Left hindlimb (tissue), 1 donor: ENCODE data around the gene BUB3.
A peak's percentile ranks its signal among the peaks of the same experiment; 100 is the strongest.
"Not testable (repeated sequence)": the region's sequence is repeated elsewhere in the genome, so short reads cannot be mapped to it uniquely, and the experiment has no call there.

Experiments used
- DNase-seq: peaks from one replicate; pipeline ENCODE4 v3.0.0-alpha.2; 2018

BUB3 gene

DNA sequence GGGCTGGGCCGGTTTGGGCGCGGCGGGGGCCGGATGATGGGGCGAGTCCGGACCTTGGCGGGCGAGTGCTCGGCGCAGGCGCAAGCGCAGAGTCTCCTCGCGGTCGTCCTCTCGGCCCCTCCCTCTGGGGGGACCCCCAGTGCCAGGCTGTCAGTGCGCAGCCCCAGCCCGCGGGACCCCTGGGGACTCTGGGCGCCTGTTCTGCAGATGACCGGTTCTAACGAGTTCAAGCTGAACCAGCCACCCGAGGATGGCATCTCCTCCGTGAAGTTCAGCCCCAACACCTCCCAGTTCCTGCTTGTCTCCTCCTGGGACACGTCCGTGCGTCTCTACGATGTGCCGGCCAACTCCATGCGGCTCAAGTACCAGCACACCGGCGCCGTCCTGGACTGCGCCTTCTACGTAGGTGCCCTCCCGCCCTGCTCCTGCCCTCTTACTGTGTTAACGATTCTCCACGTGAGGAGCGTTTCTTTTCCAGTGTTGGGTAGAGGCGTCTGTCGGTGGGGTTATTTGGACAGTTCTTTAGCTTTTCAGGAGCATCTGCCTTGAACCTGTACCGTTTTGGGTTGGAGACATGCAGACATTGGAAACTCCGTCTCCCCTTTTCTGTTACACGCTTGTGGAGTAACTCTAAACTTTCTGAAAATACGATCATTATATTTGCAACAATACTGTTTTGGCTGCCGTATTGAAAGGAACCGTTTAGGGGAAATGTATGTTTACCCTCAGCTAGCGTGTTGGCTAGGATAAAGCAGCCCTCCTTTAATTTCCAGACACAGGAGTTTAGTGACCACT, 706 bp downstream of the BUB3 start:
- DNase-seq, result peak; percentile 68

DNA sequence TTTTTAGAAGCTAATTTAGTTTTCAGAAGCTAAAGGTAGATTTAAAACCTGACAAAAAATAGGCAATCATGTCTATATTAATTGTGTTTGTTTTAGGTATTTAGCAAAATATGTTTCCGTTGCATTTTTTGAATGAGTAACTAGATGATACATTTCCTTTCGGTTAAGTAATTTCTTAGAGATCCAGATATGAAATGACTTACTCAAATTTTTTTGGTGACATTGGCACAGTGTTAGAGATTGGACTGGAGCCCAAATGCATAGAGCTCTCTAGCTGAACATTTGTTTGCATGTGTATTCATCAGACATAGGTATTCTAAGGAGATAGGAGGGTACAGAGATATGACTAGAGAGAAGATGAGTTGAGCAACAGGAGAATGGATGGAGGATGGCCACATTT, 1.9 kb downstream of the BUB3 start:
- no peak for DNase-seq

DNA sequence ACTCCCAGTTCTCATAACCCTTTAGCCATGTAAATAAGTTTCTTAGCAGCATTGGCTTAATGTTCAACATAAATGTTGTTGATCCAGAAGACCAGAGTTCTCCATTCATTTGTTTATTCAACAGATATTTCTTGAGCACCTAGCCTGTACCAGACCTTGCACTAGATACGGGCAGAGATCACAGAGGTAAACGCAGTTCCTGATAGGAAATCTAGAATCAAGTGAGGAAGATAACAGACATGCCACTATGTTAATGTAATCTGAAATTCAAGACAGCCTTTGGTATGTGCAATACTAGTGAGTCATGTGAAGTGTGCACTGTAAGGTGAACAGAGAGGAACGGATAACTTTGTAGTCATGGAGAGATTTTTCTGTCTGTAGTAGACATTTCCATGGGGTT, 3.0 kb downstream of the BUB3 start:
- no peak for DNase-seq

DNA sequence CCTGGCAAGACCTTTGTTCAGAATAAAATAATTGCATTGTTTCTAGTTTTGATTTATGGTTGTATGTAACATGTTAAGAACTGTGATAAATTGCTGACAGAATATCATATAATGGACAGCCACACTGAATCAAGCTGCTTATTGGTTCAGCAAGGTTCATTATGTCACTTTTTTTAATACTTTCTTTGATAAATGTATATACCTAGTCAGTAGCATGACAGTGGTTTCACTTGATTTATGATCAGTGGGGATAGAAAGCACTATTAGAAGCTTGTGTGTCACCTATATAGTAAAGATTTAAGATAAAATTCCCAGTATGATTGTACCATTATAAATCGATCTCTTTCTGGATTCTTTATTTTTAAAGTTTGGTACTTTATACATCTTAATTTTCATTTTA, 4.5 kb downstream of the BUB3 start:
- DNase-seq, result no peak

DNA sequence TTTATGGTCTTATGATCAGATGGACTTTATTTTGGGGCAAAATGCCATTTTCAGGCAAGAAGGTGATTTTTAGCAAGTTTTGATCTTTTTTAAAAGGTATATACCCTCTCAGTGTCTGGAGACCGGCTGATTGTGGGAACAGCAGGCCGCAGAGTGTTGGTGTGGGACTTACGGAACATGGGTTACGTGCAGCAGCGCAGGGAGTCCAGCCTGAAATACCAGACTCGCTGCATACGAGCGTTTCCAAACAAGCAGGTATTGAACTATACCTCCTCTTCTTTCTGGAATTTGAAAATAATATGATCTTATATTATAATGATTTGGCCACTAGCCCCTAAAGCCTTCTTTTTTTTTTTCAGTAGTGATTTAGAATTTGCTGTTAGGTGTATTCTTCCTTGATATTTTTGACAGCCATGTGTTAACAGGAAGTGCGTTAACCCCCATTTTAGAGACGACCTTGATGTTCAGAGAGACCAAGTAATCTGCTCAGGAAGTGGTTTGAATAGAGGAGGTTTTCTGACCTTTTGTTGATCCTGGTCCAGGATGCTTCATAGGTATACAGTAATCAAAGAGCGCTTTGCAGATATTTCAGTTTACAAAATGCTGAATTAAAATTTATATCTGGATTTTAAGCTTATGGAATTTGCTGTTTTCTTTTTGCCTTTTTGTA, 6.2 kb downstream of the BUB3 start:
- no peak for DNase-seq

DNA sequence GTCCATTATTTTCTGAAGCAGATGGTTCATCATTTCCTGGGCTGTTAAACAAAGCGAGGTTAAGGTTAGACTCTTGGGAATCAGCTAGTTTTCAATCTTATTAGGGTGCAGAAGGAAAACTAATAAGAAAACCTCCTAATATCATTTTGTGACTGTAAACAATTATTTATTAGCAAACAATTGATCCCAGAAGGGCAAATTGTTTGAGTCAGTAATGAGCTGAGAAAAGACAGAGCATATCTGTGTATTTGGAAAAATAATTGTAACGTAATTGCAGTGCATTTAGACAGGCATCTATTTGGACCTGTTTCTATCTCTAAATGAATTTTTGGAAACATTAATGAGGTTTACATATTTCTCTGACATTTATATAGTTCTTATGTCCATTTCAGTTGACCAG, 10.1 kb downstream of the BUB3 start:
- DNase-seq, result no peak

DNA sequence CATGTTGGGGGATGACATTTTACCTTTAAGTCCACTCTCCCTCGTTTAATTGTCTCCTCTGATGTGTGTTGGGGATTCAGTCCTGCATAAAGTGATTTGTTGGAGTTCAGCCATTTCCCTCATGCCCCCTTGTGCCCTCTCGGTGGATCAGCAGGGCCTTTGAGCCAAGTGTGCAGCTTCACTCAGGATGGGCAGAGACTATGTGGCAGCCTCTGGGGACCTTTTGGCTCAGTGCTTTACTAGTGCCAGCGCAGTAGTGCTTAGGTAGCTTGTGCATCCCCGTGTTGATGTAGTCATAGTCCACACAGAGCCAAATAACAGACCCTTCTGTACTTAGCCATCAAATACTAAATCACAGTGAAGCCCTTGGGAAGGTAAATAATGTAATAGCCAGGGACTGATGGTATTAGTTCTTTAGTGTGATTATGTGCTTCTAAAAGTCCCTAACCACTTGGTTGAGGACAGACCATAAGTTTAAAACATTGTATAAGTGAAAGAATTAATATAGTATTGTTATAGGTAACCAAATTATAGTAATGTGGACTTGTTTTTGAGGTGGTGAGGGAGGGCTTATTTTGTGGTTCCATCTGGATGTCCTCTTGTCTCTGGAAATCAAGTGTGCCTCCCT, 11.4 kb downstream of the BUB3 start:
- no peak for DNase-seq

DNA sequence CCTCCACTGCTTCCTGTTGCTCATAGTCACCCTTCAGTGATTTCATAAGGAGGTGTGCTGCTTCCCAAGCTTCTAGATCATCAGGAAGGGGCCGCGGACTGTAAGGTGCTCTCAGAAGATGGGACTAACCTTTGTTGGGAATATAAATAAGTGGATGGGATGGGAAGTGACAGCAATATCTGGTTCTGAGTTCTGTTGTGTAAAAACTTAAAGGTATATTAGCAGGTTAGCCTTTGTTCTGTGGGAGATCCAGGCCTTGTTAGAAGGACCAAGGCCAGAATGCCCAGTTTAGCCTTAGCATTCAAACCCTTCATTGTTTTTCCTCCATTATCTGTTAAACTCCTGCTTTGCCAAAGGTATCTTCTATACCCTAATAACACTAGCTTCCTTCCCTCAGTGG, 12.4 kb downstream of the BUB3 start:
- DNase-seq, result no peak

DNA sequence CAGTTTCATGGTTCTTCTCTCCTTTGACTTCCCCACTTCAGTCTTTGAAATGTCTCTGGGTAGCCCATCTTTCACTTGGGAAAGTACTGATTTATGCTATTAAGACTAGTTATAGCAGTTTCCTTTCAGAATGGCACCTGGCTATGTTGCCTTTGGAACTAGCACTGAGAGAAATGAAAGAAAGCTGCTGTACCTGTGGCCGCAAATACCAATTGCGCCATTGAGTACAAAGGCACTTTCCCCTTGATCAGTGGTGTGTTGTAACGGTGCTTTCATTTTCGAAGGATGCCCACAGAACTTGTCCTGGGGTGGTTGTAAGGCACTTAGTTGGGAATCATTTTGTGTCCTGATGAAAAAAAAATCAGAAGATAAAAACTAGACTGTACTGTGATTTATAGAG, 16.8 kb downstream of the BUB3 start:
- no peak for DNase-seq

DNA sequence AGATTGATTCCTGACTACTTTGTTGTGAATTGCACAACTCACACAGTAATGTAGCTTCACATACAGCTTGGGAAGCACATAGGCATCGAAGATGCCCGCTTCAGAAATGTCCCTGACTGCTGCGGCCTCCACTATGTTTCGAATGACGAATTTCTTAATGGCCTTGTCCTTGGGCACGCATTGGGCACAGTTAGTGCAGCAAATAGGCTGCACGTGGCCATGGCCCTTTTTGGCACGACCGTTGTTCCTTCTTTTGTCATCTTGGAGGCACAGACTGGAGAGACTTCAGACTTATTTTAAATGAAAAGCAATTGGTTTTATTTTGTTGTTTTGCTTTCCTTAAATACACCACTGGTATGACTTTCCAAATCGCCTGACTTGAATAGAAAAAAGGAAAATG, 17.4 kb downstream of the BUB3 start:
- not testable (repeated sequence) for DNase-seq

DNA sequence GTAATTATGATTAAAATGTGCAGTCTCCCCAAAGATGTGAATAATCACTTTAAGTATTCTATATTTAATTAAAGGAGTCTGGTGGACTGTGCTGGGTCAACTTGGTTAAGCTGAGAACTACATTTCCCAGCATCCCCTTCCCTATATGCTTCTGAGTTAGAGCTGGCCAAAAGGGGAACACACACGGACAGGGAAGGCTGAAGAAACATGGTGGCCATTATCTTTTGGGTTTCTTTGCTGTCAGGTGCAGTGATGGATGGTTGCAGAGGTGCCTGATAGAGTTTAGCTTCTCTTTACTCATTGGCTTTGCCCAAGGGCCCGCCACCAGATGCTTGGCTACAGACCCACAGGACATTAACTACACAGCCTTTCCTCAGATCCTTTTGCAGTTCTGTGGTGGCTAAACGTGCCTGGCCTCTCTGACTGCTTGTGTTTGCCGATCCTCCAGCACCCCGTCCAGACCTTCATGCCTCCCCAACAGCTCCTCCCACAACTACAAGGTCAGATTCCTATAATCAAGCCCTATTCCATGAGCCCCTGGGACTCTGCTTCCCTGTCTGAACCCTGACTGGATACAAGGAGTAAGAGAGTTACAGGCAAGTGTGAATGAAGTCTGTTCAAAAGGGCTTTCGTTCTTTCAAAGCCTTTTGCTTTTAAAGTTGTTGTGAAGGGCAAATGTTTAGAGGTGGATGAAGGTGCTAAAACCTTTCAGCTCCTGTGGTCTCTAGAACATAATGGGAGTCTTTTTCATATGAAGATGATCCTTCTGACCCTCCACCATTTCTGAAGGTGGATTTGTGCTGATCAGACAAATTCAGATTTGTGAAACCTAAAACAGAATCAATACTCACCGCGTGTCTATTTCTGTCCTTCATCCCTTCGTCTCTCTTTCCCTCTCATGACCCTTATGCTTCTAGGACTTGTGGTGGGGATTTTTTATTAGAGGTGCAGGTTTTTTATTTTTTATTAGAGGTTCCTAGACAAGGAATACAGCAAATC, 21.5 kb downstream of the BUB3 start:
- DNase-seq, result no peak

DNA sequence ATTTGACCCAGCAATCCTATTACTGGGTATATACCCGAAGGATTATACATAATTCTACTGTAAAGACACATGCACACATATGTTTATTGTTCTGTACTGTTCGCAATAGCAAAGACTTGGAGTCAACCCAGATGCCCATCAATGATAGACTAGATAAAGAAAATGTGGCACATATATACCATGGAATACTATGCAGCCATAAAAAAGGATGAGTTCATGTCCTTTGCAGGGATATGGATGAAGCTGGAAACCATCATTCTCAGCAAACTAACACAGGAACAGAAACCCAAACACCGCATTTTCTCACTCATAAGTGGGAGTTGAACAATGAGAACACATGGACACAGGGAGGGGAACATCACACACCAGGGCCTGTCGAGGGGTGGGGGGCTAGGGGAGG, 24.2 kb downstream of the BUB3 start:
- not testable (repeated sequence) for DNase-seq

DNA sequence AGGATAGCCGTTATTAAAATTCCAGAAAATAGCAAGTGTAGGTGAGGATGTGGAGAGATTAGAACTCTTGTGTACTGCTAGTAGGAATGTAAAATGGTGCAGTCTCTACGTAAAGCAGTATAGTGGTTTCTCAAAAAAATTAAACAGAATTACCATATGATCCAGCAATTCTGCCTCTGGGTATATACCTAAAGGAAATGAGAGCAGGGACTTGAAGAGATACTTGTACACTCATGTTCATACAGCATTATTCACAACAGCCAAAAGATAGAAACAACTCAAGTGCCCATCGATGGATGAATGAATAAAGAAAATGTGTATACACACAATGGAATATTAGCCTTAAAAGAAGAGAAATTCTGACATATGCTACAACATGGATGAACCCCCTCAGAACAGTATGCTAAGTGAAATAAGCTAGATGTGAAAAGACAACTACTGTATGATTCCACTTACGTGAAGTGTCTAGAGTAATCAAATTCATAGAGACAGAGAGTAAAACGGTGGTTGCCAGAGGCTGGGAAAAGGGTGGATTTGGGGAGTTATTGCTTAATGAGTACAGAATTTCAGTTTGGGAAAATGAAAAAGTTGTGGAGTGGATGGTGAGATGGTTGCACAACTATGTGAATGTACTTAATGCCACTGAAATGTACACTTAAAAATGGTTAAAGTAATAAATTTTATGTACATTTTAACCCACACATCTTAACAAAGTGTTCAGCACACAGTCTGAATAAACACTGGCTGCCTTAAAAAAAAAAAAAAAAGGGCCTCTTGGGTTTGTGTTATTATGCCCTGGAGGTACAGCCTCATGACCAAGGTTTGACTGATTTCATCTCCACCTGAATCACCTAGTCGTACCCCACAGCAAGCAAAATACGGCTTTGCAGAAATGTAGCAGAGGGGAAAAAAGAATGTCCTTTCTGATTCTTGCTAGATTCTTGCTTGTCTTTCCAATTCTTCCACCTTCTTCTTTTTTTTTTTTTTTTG, 26.2 kb downstream of the BUB3 start:
- DNase-seq, result no peak

DNA sequence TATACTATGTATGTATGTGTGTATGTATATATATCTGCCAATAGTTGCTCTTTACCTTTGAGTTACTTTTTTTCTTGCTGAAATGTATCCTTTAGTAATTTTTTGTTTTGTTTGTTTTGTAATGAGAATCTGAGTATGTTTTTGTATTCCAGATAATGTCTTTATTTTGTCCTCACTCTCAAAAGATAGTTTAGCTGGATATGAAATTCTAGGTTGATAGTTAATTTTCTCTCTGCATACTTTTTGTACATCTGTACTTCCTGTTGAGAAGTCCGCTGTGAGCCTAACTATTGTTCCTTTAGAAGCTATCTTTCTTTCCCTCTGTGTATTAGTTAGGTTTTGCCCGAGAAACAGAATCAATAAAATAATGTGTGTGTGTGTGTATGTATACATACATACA, 29.5 kb downstream of the BUB3 start:
- no peak for DNase-seq

DNA sequence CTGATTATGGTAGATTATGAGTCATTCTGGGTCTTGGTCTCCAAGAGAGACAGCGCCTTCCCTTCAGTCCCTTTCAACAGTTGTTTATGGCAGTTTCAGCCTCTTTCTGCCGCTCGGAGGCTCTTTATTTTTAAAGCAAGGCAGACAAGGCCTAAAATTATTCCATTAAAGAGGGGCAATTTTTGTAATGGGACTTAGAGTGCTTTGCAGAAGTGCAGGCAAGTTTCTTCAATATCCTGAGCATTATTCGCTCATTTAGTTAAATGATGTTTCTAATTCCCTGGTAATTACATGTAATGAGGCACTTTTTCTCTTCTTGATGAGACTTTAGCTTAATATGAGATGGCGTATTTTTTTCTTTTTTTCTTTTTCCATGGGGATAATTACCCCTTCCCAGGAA, 33.6 kb downstream of the BUB3 start:
- DNase-seq, result no peak

DNA sequence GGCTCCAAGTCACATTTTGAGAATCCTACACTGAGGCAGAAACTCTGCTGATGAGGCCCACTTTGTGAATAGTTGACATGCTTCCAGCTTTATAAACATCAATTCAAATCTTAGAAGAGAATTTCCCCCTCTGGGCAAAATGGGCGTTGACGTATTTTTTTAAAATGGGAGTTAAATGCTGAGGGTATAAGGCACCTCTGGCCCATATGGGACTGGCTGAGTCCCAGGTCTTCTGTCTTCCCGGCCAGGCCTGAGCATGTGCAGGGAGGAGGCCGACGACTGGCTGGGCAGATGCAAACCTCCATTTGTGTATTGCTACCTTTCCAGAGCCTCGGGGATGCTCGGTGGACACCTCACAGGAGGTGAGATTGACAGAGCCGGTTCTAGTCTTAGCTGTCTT, 37.7 kb downstream of the BUB3 start:
- DNase-seq, result no peak

DNA sequence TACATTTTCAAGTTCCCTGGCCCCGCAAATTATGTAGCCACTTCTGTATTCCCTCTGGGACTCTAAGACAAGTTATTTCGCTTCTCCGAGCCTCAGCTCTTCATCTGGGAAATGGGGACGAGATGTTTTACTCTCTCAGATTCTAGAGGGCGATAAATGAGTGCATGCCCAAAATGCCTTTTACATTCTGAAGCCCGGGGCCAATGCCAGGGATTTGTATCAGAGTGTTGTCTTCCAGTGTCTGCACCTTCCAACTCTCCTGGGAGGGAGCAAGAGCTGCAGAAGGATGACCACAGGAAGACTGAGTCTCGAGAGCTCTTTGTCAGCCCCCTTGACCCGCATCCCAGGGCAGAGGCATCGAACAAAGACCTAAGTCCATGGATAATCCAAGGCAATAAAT, 39.9 kb downstream of the BUB3 start:
- DNase-seq, result no peak

DNA sequence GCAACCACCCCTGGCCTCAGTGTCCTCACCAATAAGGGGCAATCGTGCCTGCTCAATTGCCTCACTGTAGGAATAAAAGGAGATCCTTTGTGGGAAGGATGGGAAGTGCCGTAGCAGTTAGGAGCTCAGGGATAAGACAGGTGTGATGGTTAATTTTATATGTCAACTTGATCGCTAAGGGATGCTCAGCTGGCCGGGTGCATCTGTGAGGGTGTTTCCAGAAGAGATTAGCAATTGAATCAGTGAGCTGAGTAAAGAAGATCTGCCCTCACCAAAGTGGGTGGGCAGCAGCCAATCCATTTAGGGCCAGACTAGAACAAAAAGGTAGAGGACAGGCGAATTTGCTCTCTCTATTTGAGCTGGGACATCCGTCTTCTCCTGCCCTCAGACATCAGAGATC, 46.3 kb downstream of the BUB3 start:
- no peak for DNase-seq

DNA sequence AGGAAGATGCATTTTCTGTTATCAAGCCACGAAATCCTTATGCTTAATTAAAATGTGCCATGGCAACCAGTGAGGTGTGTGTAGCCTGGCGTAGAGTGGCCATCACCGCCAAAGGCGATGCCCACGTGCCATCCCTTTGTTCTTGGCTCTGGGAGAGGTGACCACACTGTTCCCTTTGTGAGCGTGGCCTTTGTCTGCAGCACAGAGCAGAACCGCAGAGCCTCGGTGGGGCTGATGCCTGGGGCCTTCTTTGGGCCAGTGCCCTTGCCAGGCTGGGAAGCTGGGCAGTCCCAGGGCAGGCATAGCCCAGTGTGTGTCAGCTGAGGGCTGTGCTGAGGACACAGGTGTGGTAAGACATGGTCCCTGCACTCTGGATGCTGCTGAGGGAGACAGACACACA, 48.3 kb downstream of the BUB3 start:
- DNase-seq, result no peak

DNA sequence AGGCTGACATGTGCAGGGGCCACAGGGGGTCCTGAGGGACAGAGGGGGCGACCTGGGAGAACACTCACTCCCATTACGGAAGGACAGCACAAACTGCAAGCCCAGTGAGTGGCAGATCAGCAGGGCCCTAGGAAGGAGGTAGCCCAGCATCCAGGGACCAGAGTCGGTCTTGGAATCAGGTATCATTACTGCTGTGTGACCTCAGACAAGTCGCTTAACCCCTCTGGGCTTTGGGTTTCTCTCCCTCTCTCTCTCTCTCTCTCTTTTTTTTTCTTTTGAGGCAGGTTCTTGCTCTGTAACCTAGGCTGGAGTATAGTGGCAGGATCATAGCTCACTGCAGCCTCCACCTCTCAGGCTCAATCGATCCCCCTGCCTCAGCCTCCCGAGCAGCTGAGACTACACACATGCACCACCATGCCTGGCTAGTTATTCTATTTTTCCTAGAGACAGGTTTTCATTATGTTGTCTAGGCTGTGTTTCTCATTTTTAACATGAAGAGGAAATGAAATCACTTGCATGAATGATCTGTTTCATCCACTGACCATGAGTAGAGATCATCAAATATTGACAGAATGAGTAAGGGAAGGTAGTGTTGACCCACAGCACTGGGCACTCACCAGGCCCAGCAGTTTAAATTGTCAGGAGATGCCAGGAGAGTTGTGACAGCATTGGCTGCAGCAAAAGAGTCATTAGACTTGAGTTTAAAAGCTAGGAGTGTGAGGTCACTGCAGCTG, 49.4 kb downstream of the BUB3 start:
- DNase-seq, result no peak

DNA sequence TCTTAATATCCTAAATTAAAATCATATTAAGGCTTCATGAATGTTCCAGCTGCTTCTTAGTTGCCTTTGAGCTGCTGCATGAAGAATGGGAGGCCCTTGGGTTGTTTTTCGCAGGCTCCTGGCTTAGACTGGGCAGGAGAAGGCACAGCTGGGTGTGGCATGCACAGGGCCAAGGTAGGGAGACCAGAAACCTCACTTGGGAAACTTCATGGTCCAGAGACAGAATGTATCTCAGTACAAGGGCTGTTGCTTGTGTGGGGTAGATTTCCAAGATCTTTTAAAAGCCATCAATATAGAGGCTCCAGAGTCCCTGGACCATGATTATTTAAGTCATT, 49.9 kb downstream of the BUB3 start:
- DNase-seq, result no peak
